Panc1 (cell line): ENCODE measurements around the gene RNF144A. TPM values are rescaled to one million over a fixed set of nuclear protein-coding genes. Genes with fewer than 3 reads are reported as not detected.
"Not testable (repeated sequence)": the region's sequence is repeated elsewhere in the genome, so short reads cannot be mapped to it uniquely, and the experiment has no call there.

Experiments used
- ATAC-seq: fragments of 200-7000 bp; cut with Tn5 transposase; 2 replicates; pipeline ENCODE4 v1.9.1; 2020; ENCODE audit warnings: mild to moderate bottlenecking, moderate library complexity
- BruUV-seq: library from RNA; stranded (reverse); fragments of 400-500 nt; replicated peaks from 2 replicates; lab custom pipeline; 2021; lab: Mats Ljungman, UMichigan
- CTCF ChIA-PET: fragments of 300-600 bp; sonication (Branson Sonifier 250); formaldehyde crosslinking; loops from one replicate; lab custom pipeline; 2022; ENCODE audit warnings: antibody characterized with exemption; lab: Charles Lee
- POLR2A ChIA-PET: fragments of 300-600 bp; sonication (Branson Sonifier 250); formaldehyde crosslinking; loops from one replicate; lab custom pipeline; 2022; ENCODE audit warnings: antibody characterized with exemption; lab: Charles Lee
- DNase-seq: peaks from one replicate; pipeline ENCODE4 v3.0.0-alpha.2; 2010; ENCODE audit warnings: low read depth, low spot score
- H3K27ac ChIP-seq: 2 replicates; pipeline ENCODE4 v1.5.1; 2011; ENCODE audit warnings: mild to moderate bottlenecking, low read length, inconsistent platforms
- H3K27me3 ChIP-seq: fragments of 200-500 bp; sonication (Bioruptor generic); 2 replicates; pipeline ENCODE4 v1.6.0; 2014; ENCODE audit warnings: low read length, inconsistent platforms; ENCODE audit not compliant: control insufficient read depth, insufficient read depth
- H3K36me3 ChIP-seq: fragments of 200-500 bp; sonication (Bioruptor generic); 2 replicates; pipeline ENCODE4 v1.5.1; 2014; ENCODE audit warnings: inconsistent platforms, mild to moderate bottlenecking, low read length, moderate library complexity; ENCODE audit not compliant: control insufficient read depth, insufficient read depth
- H3K4me1 ChIP-seq: 2 replicates; pipeline ENCODE4 v1.5.1; 2011; ENCODE audit warnings: inconsistent platforms, mild to moderate bottlenecking, low read length, moderate library complexity; ENCODE audit not compliant: control insufficient read depth, insufficient read depth
- H3K4me3 ChIP-seq, 2 experiments: 2 replicates each; pipeline ENCODE4 v1.5.1; 2011 to 2012; ENCODE audit warnings: low read depth in 2 of 2, low read length in 2 of 2, mild to moderate bottlenecking in 2 of 2, inconsistent platforms in 1 of 2, moderate library complexity in 1 of 2
- H3K9me3 ChIP-seq: fragments of 200-500 bp; sonication (Bioruptor generic); 2 replicates; pipeline ENCODE4 v1.5.1; 2014; ENCODE audit warnings: low read depth, mild to moderate bottlenecking, inconsistent platforms, low read length, moderate library complexity; ENCODE audit not compliant: control insufficient read depth, insufficient read depth
- POLR2AphosphoS5 ChIP-seq: IDR thresholded peaks from 2 replicates; pipeline ENCODE4 v1.6.1; 2012; ENCODE audit warnings: mild to moderate bottlenecking, low read depth, low read length, moderate library complexity
- SIN3A ChIP-seq: IDR thresholded peaks from 2 replicates; pipeline ENCODE4 v1.6.1; 2012; ENCODE audit warnings: low read depth, mild to moderate bottlenecking, low read length, moderate library complexity, borderline replicate concordance; ENCODE audit not compliant: insufficient read depth
- TCF7L2 ChIP-seq: IDR thresholded peaks from 2 replicates; pipeline ENCODE4 v1.6.1; 2011; ENCODE audit warnings: mild to moderate bottlenecking, low read depth, low read length, inconsistent platforms
- in situ Hi-C: cut with HindIII; loops from 2 replicates; pipeline ENCODE4 v1.10.0; 2016; ENCODE audit warnings: low sequenced_read_pairs, low pct_unique_long_range_greater_than_20kb
- intact Hi-C: fragments of 100-400 bp; cut with micrococcal nuclease; formaldehyde crosslinking; loops from one replicate; pipeline ENCODE4 v1.10.0; 2022; ENCODE audit not compliant: unreplicated experiment
- total RNA-seq: library from RNA; stranded (reverse); gene quantifications from one replicate; pipeline ENCODE4 v1.2.1, GENCODE V29; 2021; ENCODE audit not compliant: unreplicated experiment
- TF ChIP-seq, protein P1 (sequence below): fragments of 450-650 bp; IDR thresholded peaks from 2 replicates; pipeline ENCODE4 v1.5.1; 2017; ENCODE audit warnings: mild to moderate bottlenecking
- TF ChIP-seq, protein P2 (sequence below), 2 experiments: IDR thresholded peaks; 2 replicates each; pipeline ENCODE4 v1.6.1; 2011 to 2012; ENCODE audit warnings: low read depth in 2 of 2, control low read depth in 1 of 2, low read length in 1 of 2, mild to moderate bottlenecking in 1 of 2, moderate library complexity in 1 of 2; ENCODE audit not compliant: insufficient read depth in 1 of 2

RNF144A gene
- total RNA-seq, 1 experiment from 2014 or later, result 5.4 TPM

DNA sequence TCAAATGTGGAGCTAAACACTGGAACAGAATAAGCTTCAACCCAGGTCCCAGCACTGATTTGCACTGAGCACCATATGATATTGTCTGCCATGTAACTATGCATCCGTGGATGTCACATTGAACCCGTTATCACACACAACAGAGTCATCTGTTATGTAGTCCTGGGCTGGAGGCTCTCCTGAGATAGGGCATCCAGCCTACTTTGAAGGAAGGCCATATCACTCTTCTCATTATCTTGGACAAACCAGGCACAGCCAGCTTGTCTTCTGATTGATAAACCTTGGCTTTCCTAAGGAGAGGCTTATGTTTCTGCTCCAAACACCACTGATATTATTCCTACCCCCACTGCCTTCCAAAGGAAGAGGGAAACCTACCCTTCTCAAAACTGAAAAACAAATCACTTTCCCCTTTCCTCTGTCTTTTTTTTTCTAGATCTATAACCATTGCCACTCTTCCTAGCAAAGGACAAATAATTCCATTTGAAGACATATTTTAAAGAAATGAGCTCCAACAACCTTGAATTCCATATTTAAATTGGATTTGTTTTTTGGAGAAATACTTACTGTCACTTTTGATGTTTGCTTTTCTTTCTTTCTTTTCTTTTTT, 23.2 kb upstream of the RNF144A start:
- POLR2A ChIA-PET, result no interaction called here
- Histone ChIP-seq H3K9me3 (no peaks in the 10 kb centered on the region), H3K4me3 (no peak overlapping the region), H3K4me1 (no peaks in the 10 kb centered on the region), H3K36me3 (no peaks in the 10 kb centered on the region), H3K27ac (no peak overlapping the region), H3K27me3 (no peaks in the 10 kb centered on the region)
- DNase-seq (no peak), ATAC-seq (no peak)
- TF ChIP-seq, protein P1, sequence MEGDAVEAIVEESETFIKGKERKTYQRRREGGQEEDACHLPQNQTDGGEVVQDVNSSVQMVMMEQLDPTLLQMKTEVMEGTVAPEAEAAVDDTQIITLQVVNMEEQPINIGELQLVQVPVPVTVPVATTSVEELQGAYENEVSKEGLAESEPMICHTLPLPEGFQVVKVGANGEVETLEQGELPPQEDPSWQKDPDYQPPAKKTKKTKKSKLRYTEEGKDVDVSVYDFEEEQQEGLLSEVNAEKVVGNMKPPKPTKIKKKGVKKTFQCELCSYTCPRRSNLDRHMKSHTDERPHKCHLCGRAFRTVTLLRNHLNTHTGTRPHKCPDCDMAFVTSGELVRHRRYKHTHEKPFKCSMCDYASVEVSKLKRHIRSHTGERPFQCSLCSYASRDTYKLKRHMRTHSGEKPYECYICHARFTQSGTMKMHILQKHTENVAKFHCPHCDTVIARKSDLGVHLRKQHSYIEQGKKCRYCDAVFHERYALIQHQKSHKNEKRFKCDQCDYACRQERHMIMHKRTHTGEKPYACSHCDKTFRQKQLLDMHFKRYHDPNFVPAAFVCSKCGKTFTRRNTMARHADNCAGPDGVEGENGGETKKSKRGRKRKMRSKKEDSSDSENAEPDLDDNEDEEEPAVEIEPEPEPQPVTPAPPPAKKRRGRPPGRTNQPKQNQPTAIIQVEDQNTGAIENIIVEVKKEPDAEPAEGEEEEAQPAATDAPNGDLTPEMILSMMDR, result no peak
- TF ChIP-seq TCF7L2 (no peak), POLR2AphosphoS5 (no peak), SIN3A (no peak)
- intact Hi-C loops, result no loop called here
- in situ Hi-C loops, result no loop called here
- CTCF ChIA-PET, result interaction anchor here (0.6 kb wide), 1 partner anchor 103 kb away, joined by 3 read pairs; no protein-coding TSS in a partner anchor
- BruUV-seq, result no TSS peak

DNA sequence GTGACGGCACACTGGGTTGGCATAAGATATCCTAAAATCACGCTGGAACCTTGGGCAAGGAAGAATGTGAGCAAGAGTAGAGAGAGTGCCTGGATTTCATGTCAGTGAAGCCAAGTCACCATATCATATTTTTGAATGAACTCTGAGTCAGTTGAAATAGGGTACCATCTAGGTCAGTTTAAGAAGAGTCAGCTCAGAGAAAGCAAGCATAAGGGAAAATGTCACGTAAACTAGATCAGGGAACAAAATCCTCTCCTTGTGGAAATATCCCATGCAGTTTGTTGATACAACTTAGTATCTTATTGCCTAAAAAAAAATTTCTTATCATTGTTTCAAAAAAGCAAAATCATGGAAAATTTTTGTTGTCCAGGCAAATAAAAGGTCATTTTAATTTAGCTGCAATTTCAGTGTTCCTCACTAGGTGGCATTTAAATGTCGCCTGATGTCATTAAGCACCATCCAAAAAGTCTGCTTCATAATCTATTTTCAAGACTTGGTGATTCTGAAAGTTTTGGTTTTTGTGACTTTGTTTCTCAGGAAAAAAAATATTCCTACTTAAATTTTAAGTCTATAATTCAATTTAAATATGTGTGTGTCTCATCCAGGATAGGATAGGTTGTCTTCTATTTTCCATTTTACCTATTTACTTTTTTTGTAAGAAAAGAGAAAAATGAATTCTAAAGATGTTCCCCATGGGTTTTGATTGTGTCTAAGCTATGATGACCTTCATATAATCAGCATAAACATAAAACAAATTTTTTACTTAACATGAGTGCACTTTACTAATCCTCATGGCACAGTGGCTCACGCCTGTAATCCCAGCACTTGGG, 20.1 kb upstream of the RNF144A start:
- H3K27ac ChIP-seq, result no peak overlapping the region
- H3K4me3 ChIP-seq, result no peak overlapping the region
- BruUV-seq, result no TSS peak
- ATAC-seq (no peak), DNase-seq (no peak)
- no peaks in the 10 kb centered on the region for H3K36me3 ChIP-seq
- POLR2A ChIA-PET, result no interaction called here
- intact Hi-C loops (loop anchor here (2.0 to 5.0 kb wide), 2 partner anchors 150 to 185 kb away; no protein-coding TSS in a partner anchor), in situ Hi-C loops (no loop called here)
- H3K4me1 ChIP-seq, result no peaks in the 10 kb centered on the region
- H3K9me3 ChIP-seq, result no peaks in the 10 kb centered on the region
- TF ChIP-seq, protein P2, sequence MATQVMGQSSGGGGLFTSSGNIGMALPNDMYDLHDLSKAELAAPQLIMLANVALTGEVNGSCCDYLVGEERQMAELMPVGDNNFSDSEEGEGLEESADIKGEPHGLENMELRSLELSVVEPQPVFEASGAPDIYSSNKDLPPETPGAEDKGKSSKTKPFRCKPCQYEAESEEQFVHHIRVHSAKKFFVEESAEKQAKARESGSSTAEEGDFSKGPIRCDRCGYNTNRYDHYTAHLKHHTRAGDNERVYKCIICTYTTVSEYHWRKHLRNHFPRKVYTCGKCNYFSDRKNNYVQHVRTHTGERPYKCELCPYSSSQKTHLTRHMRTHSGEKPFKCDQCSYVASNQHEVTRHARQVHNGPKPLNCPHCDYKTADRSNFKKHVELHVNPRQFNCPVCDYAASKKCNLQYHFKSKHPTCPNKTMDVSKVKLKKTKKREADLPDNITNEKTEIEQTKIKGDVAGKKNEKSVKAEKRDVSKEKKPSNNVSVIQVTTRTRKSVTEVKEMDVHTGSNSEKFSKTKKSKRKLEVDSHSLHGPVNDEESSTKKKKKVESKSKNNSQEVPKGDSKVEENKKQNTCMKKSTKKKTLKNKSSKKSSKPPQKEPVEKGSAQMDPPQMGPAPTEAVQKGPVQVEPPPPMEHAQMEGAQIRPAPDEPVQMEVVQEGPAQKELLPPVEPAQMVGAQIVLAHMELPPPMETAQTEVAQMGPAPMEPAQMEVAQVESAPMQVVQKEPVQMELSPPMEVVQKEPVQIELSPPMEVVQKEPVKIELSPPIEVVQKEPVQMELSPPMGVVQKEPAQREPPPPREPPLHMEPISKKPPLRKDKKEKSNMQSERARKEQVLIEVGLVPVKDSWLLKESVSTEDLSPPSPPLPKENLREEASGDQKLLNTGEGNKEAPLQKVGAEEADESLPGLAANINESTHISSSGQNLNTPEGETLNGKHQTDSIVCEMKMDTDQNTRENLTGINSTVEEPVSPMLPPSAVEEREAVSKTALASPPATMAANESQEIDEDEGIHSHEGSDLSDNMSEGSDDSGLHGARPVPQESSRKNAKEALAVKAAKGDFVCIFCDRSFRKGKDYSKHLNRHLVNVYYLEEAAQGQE (IDR thresholded peaks at IDR 0.05; ENCODE audit: insufficient read depth in 1 of 2, low read depth in 2 of 2, low read length in 1 of 2), result no peak
- TF ChIP-seq, protein P1, result peak; percentile 72; the same call in 1 of the 2 replicates
- TF ChIP-seq POLR2AphosphoS5 (no peak), SIN3A (no peak), TCF7L2 (no peak)
- no peaks in the 10 kb centered on the region for H3K27me3 ChIP-seq
- CTCF ChIA-PET, result interaction anchor here (0.5 to 1.5 kb wide), 3 partner anchors 21 to 137 kb away, joined by 4 to 6 read pairs (median 6); no protein-coding TSS in a partner anchor

DNA sequence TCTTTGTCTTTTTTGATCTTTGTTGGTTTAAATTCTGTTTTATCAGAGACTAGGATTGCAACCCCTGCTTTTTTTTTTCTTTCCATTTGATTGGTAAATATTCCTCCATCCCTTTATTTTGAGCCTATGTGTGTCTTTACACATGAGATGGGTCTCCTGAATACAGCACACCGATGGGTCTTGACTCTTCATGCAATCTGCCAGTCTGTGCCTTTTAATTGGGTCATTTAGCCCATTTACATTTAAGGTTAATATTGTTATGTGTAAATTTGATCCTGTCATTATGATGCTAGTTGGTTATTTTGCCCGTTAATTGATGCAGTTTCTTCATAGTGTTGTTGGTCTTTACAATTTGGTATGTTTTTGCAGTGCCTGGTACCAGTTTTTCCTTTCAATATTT, 14.6 kb upstream of the RNF144A start:
- DNase-seq, H3K27me3 ChIP-seq, H3K9me3 ChIP-seq, intact Hi-C loops, H3K36me3 ChIP-seq, CTCF ChIA-PET, BruUV-seq, ATAC-seq, H3K4me1 ChIP-seq, in situ Hi-C loops, POLR2A ChIA-PET, H3K4me3 ChIP-seq, H3K27ac ChIP-seq: not testable (repeated sequence)
